ENCODE results near the gene LRMDA.

- TF ChIP-seq, protein P1, sequence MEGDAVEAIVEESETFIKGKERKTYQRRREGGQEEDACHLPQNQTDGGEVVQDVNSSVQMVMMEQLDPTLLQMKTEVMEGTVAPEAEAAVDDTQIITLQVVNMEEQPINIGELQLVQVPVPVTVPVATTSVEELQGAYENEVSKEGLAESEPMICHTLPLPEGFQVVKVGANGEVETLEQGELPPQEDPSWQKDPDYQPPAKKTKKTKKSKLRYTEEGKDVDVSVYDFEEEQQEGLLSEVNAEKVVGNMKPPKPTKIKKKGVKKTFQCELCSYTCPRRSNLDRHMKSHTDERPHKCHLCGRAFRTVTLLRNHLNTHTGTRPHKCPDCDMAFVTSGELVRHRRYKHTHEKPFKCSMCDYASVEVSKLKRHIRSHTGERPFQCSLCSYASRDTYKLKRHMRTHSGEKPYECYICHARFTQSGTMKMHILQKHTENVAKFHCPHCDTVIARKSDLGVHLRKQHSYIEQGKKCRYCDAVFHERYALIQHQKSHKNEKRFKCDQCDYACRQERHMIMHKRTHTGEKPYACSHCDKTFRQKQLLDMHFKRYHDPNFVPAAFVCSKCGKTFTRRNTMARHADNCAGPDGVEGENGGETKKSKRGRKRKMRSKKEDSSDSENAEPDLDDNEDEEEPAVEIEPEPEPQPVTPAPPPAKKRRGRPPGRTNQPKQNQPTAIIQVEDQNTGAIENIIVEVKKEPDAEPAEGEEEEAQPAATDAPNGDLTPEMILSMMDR (optimal IDR thresholded peaks at IDR 0.05 in 1 of 3, IDR thresholded peaks at IDR 0.05 in 1 of 3, conservative IDR thresholded peaks at IDR 0.05 in 1 of 3; ENCODE audit: extremely low read depth in 1 of 3, insufficient read depth in 2 of 3, low read length in 3 of 3) = no peak
- TF ChIP-seq EZH2 (IDR thresholded peaks at IDR 0.05; ENCODE audit: low read length) = no peak
Observed at GRCh38 chr10:76572021-76572420, 1140.6 kb downstream of the LRMDA start.

Data from keratinocyte (primary cell).